Right lobe of liver (tissue), 6 donors: ENCODE measurements around the gene PDCD4. TPM values are rescaled to one million over a fixed set of nuclear protein-coding genes. Genes with fewer than 3 reads are reported as not detected.

Source experiments
- ATAC-seq, 4 donors: fragments of 200-7000 bp; cut with Tn5 transposase; one replicate each; pipeline ENCODE4 v1.9.1; 2020; ENCODE audit warnings: mild to moderate bottlenecking in 4 of 4, moderate library complexity in 4 of 4
- DNase-seq, 3 donors: peaks; one replicate each; pipeline ENCODE4 v3.0.0-alpha.2; 2020
- H3K27ac ChIP-seq, 3 donors: fragments of 200-600 bp; one replicate each; pipeline ENCODE4 v1.8.0; 2022
- H3K27me3 ChIP-seq, 2 donors: fragments of 200-600 bp; one replicate each; pipeline ENCODE4 v1.8.0; 2022
- H3K36me3 ChIP-seq, 4 donors: fragments of 200-600 bp; sonication (generic) in 1 of 4; one replicate each; pipeline versions ENCODE4 v1.5.1 to v1.8.0; 2017 to 2022; ENCODE audit warnings: control low read depth in 1 of 4
- H3K4me1 ChIP-seq, 4 donors: fragments of 200-600 bp; sonication (generic) in 1 of 4; one replicate each; pipeline versions ENCODE4 v1.5.1 to v1.8.0; 2017 to 2022; ENCODE audit warnings: control low read depth in 1 of 4
- H3K4me3 ChIP-seq, 3 donors: fragments of 200-600 bp; one replicate each; pipeline ENCODE4 v1.8.0; 2022
- H3K9me3 ChIP-seq, 4 donors: fragments of 200-600 bp; sonication (generic) in 1 of 4; one replicate each; pipeline versions ENCODE4 v1.5.1 to v1.8.0; 2017 to 2022; ENCODE audit warnings: control low read depth in 1 of 4
- POLR2A ChIP-seq: fragments of 450-650 bp; IDR thresholded peaks from one replicate; pipeline ENCODE4 v1.6.1; 2017; ENCODE audit warnings: antibody characterized with exemption, mild to moderate bottlenecking
- WGBS: methylation state at CpG from one replicate; pipeline ENCODE4 v1.1.6; 2018; ENCODE audit warnings: low coverage, low lambda C conversion rate; ENCODE audit not compliant: insufficient coverage; ENCODE audit errors: missing lambda C conversion rate; 5-methylcytosine and 5-hydroxymethylcytosine counted together
- intact Hi-C, 2 donors: fragments of 100-400 bp; cut with DNase I; formaldehyde crosslinking; loops; one replicate each; pipeline versions ENCODE4 v1.11.2 to v1.14.1; 2022
- total RNA-seq, 6 experiments: library from RNA; depleted of rRNA in 2 of 6; stranded (reverse); fragments of >200 nt in 2 of 6; fragmentation: NEBNext Ultra II Directional in 3 of 6; extraction: Animal tissue kit (Norgen Biotek cat#: 25700) in 3 of 6; gene quantifications; one replicate each; pipeline versions ENCODE4 v1.1.0 to v1.2.4, GENCODE V29; 2016 to 2023
- TF ChIP-seq, protein P1 (sequence below), 4 donors: fragments of 200-600 bp in 3 of 4; fragments of 450-650 bp in 1 of 4; IDR thresholded peaks; one replicate each; pipeline versions ENCODE4 v1.5.1 to v1.8.0; 2016 to 2022; ENCODE audit warnings: antibody characterized with exemption in 4 of 4, mild to moderate bottlenecking in 2 of 4
- donor health status: DM: no; HTN: yes; CAD: no.
- donor health status: DM: no; HTN: no; CAD: no.
- donor health status: DM: no; HTN: no; CAD: no.
- donor health status: DM: no; HTN: yes; CAD: no.
- donor health status: DM: no; HTN: yes; CAD: no.

The PDCD4 gene
- total RNA-seq, 6 experiments from 2014 or later = 10.8 to 105 (median 32.5) TPM

DNA sequence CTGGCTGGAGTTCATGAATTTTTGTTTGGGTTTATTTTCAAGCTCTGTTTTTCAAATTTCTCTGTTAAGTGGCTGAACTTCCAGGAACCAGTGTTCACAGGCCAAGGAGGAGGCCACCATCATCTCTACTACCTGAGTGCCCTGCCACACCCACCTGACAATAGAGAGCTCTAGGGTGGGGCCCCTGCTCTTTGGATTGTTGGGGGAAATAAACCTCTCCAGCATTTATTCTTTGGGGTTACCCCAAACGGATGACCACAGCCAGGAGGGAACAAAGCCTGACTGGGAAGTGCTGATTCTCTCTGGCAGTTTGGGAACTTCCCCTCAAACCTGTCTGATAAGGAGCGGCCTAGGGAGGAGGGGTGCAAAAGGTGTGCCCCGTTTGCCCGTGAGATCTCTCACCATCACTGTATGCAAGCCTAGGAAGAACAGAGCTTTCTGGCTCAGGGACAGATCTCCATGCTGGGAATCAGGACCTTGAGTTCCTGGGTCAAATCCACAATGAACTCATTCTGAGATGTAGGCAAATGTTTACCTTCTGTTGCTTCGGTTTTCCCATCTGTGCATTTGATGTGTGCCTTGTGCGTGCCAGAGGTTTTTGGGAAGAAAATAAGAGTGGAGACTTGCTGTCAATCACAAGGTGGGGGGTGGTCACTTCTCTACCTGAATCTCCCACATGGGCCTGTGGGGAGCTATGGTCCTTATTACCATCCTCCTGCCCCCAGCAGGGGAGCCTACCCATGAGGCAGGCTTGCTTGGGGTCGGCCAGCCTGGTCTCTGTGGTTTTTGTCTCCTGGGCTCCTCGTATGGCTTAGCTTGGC is 27.7 kb upstream of the PDCD4 start:
- intact Hi-C loops = no loop called here
- ATAC-seq (peak in 2 of 4 donors; percentile 15 to 39), DNase-seq (no peak)
- H3K27me3 ChIP-seq = no peaks in the 10 kb centered on the region
- H3K36me3 ChIP-seq = no peaks in the 10 kb centered on the region
- no peak overlapping the region for H3K4me3 ChIP-seq
- WGBS = 51% methylated on average over 7 of the region's 8 CpGs
- H3K4me1 ChIP-seq = peaks cover 0 to 55% (median 25%) of the 10 kb centered on the region in 4 donors
- TF ChIP-seq, protein P1, sequence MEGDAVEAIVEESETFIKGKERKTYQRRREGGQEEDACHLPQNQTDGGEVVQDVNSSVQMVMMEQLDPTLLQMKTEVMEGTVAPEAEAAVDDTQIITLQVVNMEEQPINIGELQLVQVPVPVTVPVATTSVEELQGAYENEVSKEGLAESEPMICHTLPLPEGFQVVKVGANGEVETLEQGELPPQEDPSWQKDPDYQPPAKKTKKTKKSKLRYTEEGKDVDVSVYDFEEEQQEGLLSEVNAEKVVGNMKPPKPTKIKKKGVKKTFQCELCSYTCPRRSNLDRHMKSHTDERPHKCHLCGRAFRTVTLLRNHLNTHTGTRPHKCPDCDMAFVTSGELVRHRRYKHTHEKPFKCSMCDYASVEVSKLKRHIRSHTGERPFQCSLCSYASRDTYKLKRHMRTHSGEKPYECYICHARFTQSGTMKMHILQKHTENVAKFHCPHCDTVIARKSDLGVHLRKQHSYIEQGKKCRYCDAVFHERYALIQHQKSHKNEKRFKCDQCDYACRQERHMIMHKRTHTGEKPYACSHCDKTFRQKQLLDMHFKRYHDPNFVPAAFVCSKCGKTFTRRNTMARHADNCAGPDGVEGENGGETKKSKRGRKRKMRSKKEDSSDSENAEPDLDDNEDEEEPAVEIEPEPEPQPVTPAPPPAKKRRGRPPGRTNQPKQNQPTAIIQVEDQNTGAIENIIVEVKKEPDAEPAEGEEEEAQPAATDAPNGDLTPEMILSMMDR (IDR thresholded peaks at IDR 0.05) = no peak
- no peak for TF ChIP-seq POLR2A
- H3K27ac ChIP-seq = peak overlapping the region in 2 of 3 donors; percentile 61 to 88
- no peaks in the 10 kb centered on the region for H3K9me3 ChIP-seq

DNA sequence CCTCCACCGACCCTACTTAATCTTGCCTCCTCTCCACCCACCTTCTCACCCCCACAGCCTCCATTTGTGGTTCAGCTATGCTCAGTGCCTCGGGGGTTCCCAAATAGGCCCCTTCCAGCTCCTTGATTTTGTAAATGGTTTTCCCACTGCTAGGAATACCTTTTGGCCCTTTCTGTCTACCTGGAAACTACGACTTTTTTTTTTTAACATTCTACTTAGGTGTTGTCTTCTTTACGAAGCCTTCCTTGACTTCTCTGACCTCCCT is 27.2 kb upstream of the PDCD4 start:
- ATAC-seq (no peak), DNase-seq (no peak)
- Histone ChIP-seq H3K27me3 (no peaks in the 10 kb centered on the region), H3K27ac (peak overlapping the region in 2 of 3 donors; percentile 61 to 88), H3K4me3 (no peak overlapping the region), H3K9me3 (no peaks in the 10 kb centered on the region), H3K36me3 (no peaks in the 10 kb centered on the region), H3K4me1 (peaks cover 0 to 55% (median 25%) of the 10 kb centered on the region in 4 donors)
- intact Hi-C loops = no loop called here
- WGBS = 71% methylated on average over 4 of the region's 4 CpGs
- TF ChIP-seq, protein P1 (IDR thresholded peaks at IDR 0.05) = no peak
- no peak for TF ChIP-seq POLR2A

DNA sequence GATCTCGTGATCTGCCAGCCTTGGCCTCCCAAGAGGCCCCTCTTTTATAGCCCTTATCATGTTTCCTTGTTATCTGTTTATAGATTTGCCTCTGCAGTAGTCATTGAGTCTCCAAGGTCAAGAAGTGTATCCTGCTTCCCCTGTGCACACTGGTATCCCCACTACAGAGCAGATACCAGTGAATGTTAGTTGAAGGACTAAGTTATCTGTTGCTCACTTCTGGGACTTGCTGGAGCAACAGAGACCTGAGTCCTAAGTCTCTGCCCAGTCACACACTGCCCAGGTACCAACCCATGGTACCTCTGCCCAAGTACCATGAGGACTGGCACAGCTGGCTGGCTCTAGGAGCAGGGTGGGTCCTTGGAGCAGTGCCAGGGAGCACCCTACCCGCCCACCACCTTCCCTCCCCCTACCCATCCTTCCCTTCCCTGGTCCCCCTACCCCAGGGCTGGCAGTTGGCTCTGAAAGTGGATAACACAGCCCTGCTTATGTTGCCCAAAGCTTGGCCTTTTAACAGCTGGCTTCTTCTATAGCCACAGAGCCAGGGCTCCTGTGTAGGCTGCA is 26.5 kb upstream of the PDCD4 start:
- Histone ChIP-seq H3K4me1 (peaks cover 0 to 55% (median 24%) of the 10 kb centered on the region in 4 donors), H3K27ac (peak overlapping the region; percentile 53 to 88 (median 73)), H3K36me3 (no peaks in the 10 kb centered on the region), H3K9me3 (no peaks in the 10 kb centered on the region), H3K4me3 (no peak overlapping the region), H3K27me3 (no peaks in the 10 kb centered on the region)
- TF ChIP-seq, protein P1 (IDR thresholded peaks at IDR 0.05) = no peak
- no peak for TF ChIP-seq POLR2A
- DNase-seq = no peak
- WGBS = 50% methylated on average over 1 of the region's 2 CpGs
- ATAC-seq = peak in 2 of 4 donors; percentile 0 to 1
- intact Hi-C loops = no loop called here

DNA sequence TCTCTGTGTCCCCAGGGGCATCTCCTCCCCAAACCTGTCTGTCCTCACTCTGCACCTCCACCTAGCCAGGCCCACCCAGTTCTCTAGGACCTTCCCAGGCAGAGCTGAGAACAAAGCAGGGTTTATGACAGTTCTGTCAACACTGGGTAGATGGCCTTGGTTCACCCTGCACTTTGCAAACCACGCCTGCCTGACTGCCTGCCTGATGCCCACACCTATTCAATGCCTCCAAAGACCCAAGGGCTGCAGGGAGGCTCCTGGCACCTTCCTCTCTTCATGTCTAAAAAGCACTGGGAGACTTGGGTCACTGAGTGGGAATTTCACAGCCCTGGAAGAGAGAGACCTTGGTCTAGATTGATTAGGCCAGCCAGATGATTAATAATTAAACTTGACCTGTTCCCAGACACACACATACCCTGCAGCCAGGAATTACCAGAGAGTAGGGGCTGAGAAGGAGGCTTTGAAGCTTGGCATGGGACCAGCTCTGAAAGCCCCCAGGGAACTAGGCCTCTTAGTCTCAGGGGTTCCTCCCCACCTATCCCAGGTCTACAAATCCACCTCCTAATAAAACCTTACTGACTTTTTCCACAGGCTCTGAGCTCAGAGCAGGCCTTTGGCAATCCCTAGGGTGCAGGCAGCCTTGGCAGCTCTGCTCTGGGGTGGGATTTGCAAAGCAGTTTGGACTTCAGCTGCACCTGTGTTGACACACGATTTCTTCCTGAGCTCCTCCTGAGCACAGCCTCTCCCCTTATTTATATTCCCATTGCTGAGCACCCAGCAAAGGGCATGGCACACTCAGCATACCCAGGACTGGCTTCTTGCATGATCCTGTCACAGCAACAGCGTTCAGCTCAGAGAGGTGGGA is 25.7 kb upstream of the PDCD4 start:
- Histone ChIP-seq H3K4me3 (no peak overlapping the region), H3K9me3 (no peaks in the 10 kb centered on the region), H3K27me3 (no peaks in the 10 kb centered on the region), H3K36me3 (no peaks in the 10 kb centered on the region), H3K4me1 (peaks cover 0 to 49% (median 20%) of the 10 kb centered on the region in 4 donors), H3K27ac (peak overlapping the region; percentile 53 to 88 (median 73))
- DNase-seq (peak; percentile 78 to 92 (median 92)), ATAC-seq (peak; percentile 75 to 85 (median 84))
- intact Hi-C loops = no loop called here
- 25% methylated on average over 1 of the region's 3 CpGs for WGBS
- TF ChIP-seq POLR2A = no peak
- TF ChIP-seq, protein P1 (IDR thresholded peaks at IDR 0.05) = no peak
